ENCODE measurements around the gene AGER.
"Not testable (repeated sequence)": the region's sequence is repeated elsewhere in the genome, so short reads cannot be mapped to it uniquely, and the experiment has no call there.

DNA sequence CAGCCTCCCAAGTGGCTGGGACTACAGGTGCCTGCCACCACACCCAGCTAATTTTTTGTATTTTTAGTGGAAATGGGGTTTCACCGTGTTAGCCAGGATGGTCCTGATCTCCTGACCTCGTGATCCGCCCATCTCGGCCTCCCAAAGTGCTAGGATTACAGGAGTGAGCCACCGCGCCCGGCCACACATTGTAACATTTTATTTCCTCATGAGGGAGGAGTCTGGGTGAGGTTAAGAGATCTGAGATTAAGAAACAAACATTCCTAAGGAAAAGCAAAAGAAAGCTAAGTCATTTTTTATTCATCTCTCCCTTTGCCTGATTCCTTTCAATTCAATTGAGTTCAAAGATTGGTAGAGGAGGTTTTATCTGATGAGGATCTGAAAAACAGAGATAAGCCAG is 39.8 kb downstream of the AGER start:
- TF ChIP-seq, protein P1, sequence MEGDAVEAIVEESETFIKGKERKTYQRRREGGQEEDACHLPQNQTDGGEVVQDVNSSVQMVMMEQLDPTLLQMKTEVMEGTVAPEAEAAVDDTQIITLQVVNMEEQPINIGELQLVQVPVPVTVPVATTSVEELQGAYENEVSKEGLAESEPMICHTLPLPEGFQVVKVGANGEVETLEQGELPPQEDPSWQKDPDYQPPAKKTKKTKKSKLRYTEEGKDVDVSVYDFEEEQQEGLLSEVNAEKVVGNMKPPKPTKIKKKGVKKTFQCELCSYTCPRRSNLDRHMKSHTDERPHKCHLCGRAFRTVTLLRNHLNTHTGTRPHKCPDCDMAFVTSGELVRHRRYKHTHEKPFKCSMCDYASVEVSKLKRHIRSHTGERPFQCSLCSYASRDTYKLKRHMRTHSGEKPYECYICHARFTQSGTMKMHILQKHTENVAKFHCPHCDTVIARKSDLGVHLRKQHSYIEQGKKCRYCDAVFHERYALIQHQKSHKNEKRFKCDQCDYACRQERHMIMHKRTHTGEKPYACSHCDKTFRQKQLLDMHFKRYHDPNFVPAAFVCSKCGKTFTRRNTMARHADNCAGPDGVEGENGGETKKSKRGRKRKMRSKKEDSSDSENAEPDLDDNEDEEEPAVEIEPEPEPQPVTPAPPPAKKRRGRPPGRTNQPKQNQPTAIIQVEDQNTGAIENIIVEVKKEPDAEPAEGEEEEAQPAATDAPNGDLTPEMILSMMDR (tag by site-specific recombination; IDR thresholded peaks at IDR 0.05), result not testable (repeated sequence)
- TF ChIP-seq BCL11B (tag by site-specific recombination; IDR thresholded peaks at IDR 0.05; ENCODE audit: low read depth); ZNF747 (tag by site-specific recombination; IDR thresholded peaks at IDR 0.05); ZNF416 (tag by site-specific recombination; IDR thresholded peaks at IDR 0.05); SETDB1 (IDR thresholded peaks at IDR 0.05; ENCODE audit: insufficient read length, low read length); ZNF510 (tag by site-specific recombination; IDR thresholded peaks at IDR 0.05; ENCODE audit: insufficient replicate concordance); YY1 (tag by site-specific recombination; IDR thresholded peaks at IDR 0.05); ZNF658 (tag by site-specific recombination; IDR thresholded peaks at IDR 0.05): not testable (repeated sequence)
